Panc1 (cell line): Measurements from ENCODE around the gene RHBG. TPM values are rescaled to one million over a fixed set of nuclear protein-coding genes. Genes with fewer than 3 reads are reported as not detected.

ENCODE experiments used
- ATAC-seq: fragments of 200-7000 bp; cut with Tn5 transposase; 2 replicates; pipeline ENCODE4 v1.9.1; 2020; ENCODE audit warnings: mild to moderate bottlenecking, moderate library complexity
- BruUV-seq: library from RNA; stranded (reverse); fragments of 400-500 nt; replicated peaks from 2 replicates; lab custom pipeline; 2021; lab: Mats Ljungman, UMichigan
- CTCF ChIA-PET: fragments of 300-600 bp; sonication (Branson Sonifier 250); formaldehyde crosslinking; loops from one replicate; lab custom pipeline; 2022; ENCODE audit warnings: antibody characterized with exemption; lab: Charles Lee
- POLR2A ChIA-PET: fragments of 300-600 bp; sonication (Branson Sonifier 250); formaldehyde crosslinking; loops from one replicate; lab custom pipeline; 2022; ENCODE audit warnings: antibody characterized with exemption; lab: Charles Lee
- DNase-seq: peaks from one replicate; pipeline ENCODE4 v3.0.0-alpha.2; 2010; ENCODE audit warnings: low read depth, low spot score
- H3K27ac ChIP-seq: 2 replicates; pipeline ENCODE4 v1.5.1; 2011; ENCODE audit warnings: mild to moderate bottlenecking, low read length, inconsistent platforms
- H3K27me3 ChIP-seq: fragments of 200-500 bp; sonication (Bioruptor generic); 2 replicates; pipeline ENCODE4 v1.6.0; 2014; ENCODE audit warnings: low read length, inconsistent platforms; ENCODE audit not compliant: control insufficient read depth, insufficient read depth
- H3K36me3 ChIP-seq: fragments of 200-500 bp; sonication (Bioruptor generic); 2 replicates; pipeline ENCODE4 v1.5.1; 2014; ENCODE audit warnings: inconsistent platforms, mild to moderate bottlenecking, low read length, moderate library complexity; ENCODE audit not compliant: control insufficient read depth, insufficient read depth
- H3K4me1 ChIP-seq: 2 replicates; pipeline ENCODE4 v1.5.1; 2011; ENCODE audit warnings: inconsistent platforms, mild to moderate bottlenecking, low read length, moderate library complexity; ENCODE audit not compliant: control insufficient read depth, insufficient read depth
- H3K4me3 ChIP-seq, 2 experiments: 2 replicates each; pipeline ENCODE4 v1.5.1; 2011 to 2012; ENCODE audit warnings: low read depth in 2 of 2, low read length in 2 of 2, mild to moderate bottlenecking in 2 of 2, inconsistent platforms in 1 of 2, moderate library complexity in 1 of 2
- H3K9me3 ChIP-seq: fragments of 200-500 bp; sonication (Bioruptor generic); 2 replicates; pipeline ENCODE4 v1.5.1; 2014; ENCODE audit warnings: low read depth, mild to moderate bottlenecking, inconsistent platforms, low read length, moderate library complexity; ENCODE audit not compliant: control insufficient read depth, insufficient read depth
- POLR2AphosphoS5 ChIP-seq: IDR thresholded peaks from 2 replicates; pipeline ENCODE4 v1.6.1; 2012; ENCODE audit warnings: mild to moderate bottlenecking, low read depth, low read length, moderate library complexity
- SIN3A ChIP-seq: IDR thresholded peaks from 2 replicates; pipeline ENCODE4 v1.6.1; 2012; ENCODE audit warnings: low read depth, mild to moderate bottlenecking, low read length, moderate library complexity, borderline replicate concordance; ENCODE audit not compliant: insufficient read depth
- TCF7L2 ChIP-seq: IDR thresholded peaks from 2 replicates; pipeline ENCODE4 v1.6.1; 2011; ENCODE audit warnings: mild to moderate bottlenecking, low read depth, low read length, inconsistent platforms
- in situ Hi-C: cut with HindIII; loops from 2 replicates; pipeline ENCODE4 v1.10.0; 2016; ENCODE audit warnings: low sequenced_read_pairs, low pct_unique_long_range_greater_than_20kb
- intact Hi-C: fragments of 100-400 bp; cut with micrococcal nuclease; formaldehyde crosslinking; loops from one replicate; pipeline ENCODE4 v1.10.0; 2022; ENCODE audit not compliant: unreplicated experiment
- total RNA-seq: library from RNA; stranded (reverse); gene quantifications from one replicate; pipeline ENCODE4 v1.2.1, GENCODE V29; 2021; ENCODE audit not compliant: unreplicated experiment
- TF ChIP-seq, protein P1 (sequence below): fragments of 450-650 bp; IDR thresholded peaks from 2 replicates; pipeline ENCODE4 v1.5.1; 2017; ENCODE audit warnings: mild to moderate bottlenecking
- TF ChIP-seq, protein P2 (sequence below), 2 experiments: IDR thresholded peaks; 2 replicates each; pipeline ENCODE4 v1.6.1; 2011 to 2012; ENCODE audit warnings: low read depth in 2 of 2, control low read depth in 1 of 2, low read length in 1 of 2, mild to moderate bottlenecking in 1 of 2, moderate library complexity in 1 of 2; ENCODE audit not compliant: insufficient read depth in 1 of 2

The RHBG gene
- total RNA-seq, 1 experiment from 2014 or later: 0.28 TPM

DNA sequence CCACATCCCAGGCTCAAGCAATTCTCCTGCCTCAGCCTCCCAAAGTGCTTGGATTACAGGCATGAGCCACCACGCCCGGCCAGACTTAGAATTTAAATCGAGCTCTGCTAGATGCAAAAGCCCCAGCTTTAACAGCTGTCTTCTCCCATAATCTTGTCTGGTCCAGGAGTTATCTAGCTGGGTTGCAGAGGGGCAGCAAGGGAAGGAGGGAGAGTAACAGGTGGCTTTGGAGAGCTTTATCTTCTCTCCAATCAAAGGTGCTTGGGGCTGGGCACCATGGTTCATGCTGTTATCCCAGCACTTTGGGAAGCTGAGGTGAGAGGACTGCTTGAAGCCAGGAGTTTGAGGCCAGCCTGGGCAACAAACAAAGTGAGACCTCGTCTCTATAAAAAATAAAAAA lies 3.9 kb downstream of the RHBG start:
- TF ChIP-seq SIN3A (no peak), TCF7L2 (no peak), POLR2AphosphoS5 (no peak)
- TF ChIP-seq, protein P1, sequence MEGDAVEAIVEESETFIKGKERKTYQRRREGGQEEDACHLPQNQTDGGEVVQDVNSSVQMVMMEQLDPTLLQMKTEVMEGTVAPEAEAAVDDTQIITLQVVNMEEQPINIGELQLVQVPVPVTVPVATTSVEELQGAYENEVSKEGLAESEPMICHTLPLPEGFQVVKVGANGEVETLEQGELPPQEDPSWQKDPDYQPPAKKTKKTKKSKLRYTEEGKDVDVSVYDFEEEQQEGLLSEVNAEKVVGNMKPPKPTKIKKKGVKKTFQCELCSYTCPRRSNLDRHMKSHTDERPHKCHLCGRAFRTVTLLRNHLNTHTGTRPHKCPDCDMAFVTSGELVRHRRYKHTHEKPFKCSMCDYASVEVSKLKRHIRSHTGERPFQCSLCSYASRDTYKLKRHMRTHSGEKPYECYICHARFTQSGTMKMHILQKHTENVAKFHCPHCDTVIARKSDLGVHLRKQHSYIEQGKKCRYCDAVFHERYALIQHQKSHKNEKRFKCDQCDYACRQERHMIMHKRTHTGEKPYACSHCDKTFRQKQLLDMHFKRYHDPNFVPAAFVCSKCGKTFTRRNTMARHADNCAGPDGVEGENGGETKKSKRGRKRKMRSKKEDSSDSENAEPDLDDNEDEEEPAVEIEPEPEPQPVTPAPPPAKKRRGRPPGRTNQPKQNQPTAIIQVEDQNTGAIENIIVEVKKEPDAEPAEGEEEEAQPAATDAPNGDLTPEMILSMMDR: no peak
- TF ChIP-seq, protein P2, sequence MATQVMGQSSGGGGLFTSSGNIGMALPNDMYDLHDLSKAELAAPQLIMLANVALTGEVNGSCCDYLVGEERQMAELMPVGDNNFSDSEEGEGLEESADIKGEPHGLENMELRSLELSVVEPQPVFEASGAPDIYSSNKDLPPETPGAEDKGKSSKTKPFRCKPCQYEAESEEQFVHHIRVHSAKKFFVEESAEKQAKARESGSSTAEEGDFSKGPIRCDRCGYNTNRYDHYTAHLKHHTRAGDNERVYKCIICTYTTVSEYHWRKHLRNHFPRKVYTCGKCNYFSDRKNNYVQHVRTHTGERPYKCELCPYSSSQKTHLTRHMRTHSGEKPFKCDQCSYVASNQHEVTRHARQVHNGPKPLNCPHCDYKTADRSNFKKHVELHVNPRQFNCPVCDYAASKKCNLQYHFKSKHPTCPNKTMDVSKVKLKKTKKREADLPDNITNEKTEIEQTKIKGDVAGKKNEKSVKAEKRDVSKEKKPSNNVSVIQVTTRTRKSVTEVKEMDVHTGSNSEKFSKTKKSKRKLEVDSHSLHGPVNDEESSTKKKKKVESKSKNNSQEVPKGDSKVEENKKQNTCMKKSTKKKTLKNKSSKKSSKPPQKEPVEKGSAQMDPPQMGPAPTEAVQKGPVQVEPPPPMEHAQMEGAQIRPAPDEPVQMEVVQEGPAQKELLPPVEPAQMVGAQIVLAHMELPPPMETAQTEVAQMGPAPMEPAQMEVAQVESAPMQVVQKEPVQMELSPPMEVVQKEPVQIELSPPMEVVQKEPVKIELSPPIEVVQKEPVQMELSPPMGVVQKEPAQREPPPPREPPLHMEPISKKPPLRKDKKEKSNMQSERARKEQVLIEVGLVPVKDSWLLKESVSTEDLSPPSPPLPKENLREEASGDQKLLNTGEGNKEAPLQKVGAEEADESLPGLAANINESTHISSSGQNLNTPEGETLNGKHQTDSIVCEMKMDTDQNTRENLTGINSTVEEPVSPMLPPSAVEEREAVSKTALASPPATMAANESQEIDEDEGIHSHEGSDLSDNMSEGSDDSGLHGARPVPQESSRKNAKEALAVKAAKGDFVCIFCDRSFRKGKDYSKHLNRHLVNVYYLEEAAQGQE (IDR thresholded peaks at IDR 0.05; ENCODE audit: insufficient read depth in 1 of 2, low read depth in 2 of 2, low read length in 1 of 2): no peak
- ChIA-PET CTCF (interaction anchor here (0.5 kb wide), 1 partner anchor 232 kb away, joined by 4 read pairs; no protein-coding TSS in a partner anchor), POLR2A (no interaction called here)
- Histone ChIP-seq H3K27me3 (no peaks in the 10 kb centered on the region), H3K36me3 (no peaks in the 10 kb centered on the region; the same call in 1 of the 2 replicates), H3K4me3 (no peak overlapping the region), H3K9me3 (no peaks in the 10 kb centered on the region), H3K4me1 (peaks cover 3% of the 10 kb centered on the region; the same call in 1 of the 2 replicates), H3K27ac (no peak overlapping the region)
- no peak for ATAC-seq
- intact Hi-C loops (no loop called here), in situ Hi-C loops (no loop called here)
- no TSS peak for BruUV-seq
- no peak for DNase-seq

DNA sequence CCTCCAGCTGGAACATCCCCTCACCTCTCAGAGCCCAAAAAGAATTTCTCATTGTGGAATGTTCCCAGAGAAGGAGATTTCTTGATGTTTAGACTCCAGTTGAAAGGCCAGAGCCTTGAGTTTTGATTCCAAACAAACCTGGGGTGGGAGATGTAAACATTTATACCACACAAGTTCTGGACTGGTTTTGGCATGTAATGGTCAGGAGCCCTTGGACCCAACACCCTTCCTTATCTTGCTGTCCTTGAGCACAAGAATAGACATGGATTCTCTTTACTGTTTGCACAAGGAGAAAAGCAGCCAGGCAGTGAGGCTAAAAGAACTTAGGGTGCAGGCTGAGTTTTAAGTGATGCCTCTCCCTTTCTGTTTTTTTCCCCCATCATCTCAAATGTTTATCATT lies 4.5 kb downstream of the RHBG start:
- H3K4me1 ChIP-seq: no peaks in the 10 kb centered on the region
- in situ Hi-C loops: no loop called here
- no peaks in the 10 kb centered on the region; the same call in 1 of the 2 replicates for H3K36me3 ChIP-seq
- no peak overlapping the region for H3K4me3 ChIP-seq
- POLR2A ChIA-PET: no interaction called here
- H3K27me3 ChIP-seq: no peaks in the 10 kb centered on the region
- no peak overlapping the region for H3K27ac ChIP-seq
- CTCF ChIA-PET: no interaction called here
- ATAC-seq (no peak), DNase-seq (no peak)
- H3K9me3 ChIP-seq: no peaks in the 10 kb centered on the region
- BruUV-seq: no TSS peak
- intact Hi-C loops: no loop called here
- TF ChIP-seq, protein P2 (IDR thresholded peaks at IDR 0.05; ENCODE audit: insufficient read depth in 1 of 2, low read depth in 2 of 2, low read length in 1 of 2): no peak
- TF ChIP-seq TCF7L2 (no peak), SIN3A (no peak), POLR2AphosphoS5 (no peak)
- TF ChIP-seq, protein P1: no peak
